AG04449 (cell line): ENCODE measurements around the gene ADGRD2.

ENCODE experiments used
- CTCF ChIA-PET: fragments of 350-600 bp; formaldehyde crosslinking; extraction: SDS; loops from one replicate; lab custom pipeline; 2021; ENCODE audit warnings: antibody characterized with exemption; lab: Yijun Ruan, JAX
- POLR2A ChIA-PET: fragments of 400-600, 350-600 bp; formaldehyde crosslinking; extraction: SDS; loops from one replicate; lab custom pipeline; 2020; ENCODE audit warnings: antibody characterized with exemption, inconsistent platforms; lab: Yijun Ruan, JAX
- DNase-seq: peaks from one replicate; pipeline ENCODE4 v3.0.0-alpha.2; 2010; ENCODE audit warnings: low read depth, low spot score
- H3K4me3 ChIP-seq: 2 replicates; pipeline ENCODE4 v1.5.1; 2011; ENCODE audit warnings: low read depth, mild to moderate bottlenecking, control low read depth, low read length
- CTCF ChIP-seq: IDR thresholded peaks from one replicate; pipeline ENCODE4 v1.5.1; 2011; ENCODE audit warnings: mild to moderate bottlenecking, moderate library complexity, low read length, control low read depth, inconsistent platforms; ENCODE audit not compliant: insufficient read depth; ENCODE audit errors: missing control alignments

ADGRD2 gene

GRCh38 chr9:124428751-124429529 lies 21.3 kb upstream of the ADGRD2 start:
- CTCF ChIA-PET, result interaction anchor here (1.1 to 4.4 kb wide), 2 partner anchors 10 to 107 kb away, joined by 4 to 39 read pairs; no protein-coding TSS in a partner anchor
- TF ChIP-seq CTCF, result no peak
- no peak overlapping the region for H3K4me3 ChIP-seq
- POLR2A ChIA-PET, result no interaction called here
- no peak for DNase-seq

- ChIA-PET CTCF (interaction anchor here (1.1 to 4.4 kb wide), 3 partner anchors 10 to 106 kb away, joined by 4 to 39 read pairs (median 5); no protein-coding TSS in a partner anchor), POLR2A (no interaction called here)
- TF ChIP-seq CTCF, result no peak
- DNase-seq, result no peak
- no peak overlapping the region for H3K4me3 ChIP-seq
Measured at GRCh38 chr9:124429530-124429867, 20.8 kb upstream of the ADGRD2 start.

GRCh38 chr9:124436320-124436719 lies 13.9 kb upstream of the ADGRD2 start:
- TF ChIP-seq CTCF, result no peak
- no peak for DNase-seq
- H3K4me3 ChIP-seq, result no peak overlapping the region
- ChIA-PET POLR2A (no interaction called here), CTCF (interaction anchor here (0.6 to 9.5 kb wide), 2 partner anchors 18 to 35 kb away, joined by 3 to 65 read pairs; partner anchors contain the start of gene PSMB7)

GRCh38 chr9:124437086-124437485 lies 13.2 kb upstream of the ADGRD2 start:
- no peak for TF ChIP-seq CTCF
- POLR2A ChIA-PET, result no interaction called here
- CTCF ChIA-PET, result interaction anchor here (0.7 to 9.5 kb wide), 2 partner anchors 18 to 22 kb away, joined by 3 to 65 read pairs; partner anchors contain the start of gene PSMB7

GRCh38 chr9:124438091-124438490 lies 12.2 kb upstream of the ADGRD2 start:
- no peak for TF ChIP-seq CTCF
- H3K4me3 ChIP-seq, result no peak overlapping the region
- ChIA-PET POLR2A (no interaction called here), CTCF (interaction anchor here (9.5 kb wide), 1 partner anchor 19 kb away, joined by 65 read pairs; the partner anchor contains the start of gene PSMB7)
- DNase-seq, result no peak

More at GRCh38 chr9:124437086-124437485, 13.2 kb upstream of the ADGRD2 start:
- H3K4me3 ChIP-seq, result no peak overlapping the region
- no peak for DNase-seq

- TF ChIP-seq CTCF, result no peak
- no peak for DNase-seq
- no peak overlapping the region for H3K4me3 ChIP-seq
- ChIA-PET CTCF (interaction anchor here (9.5 kb wide), 1 partner anchor 20 kb away, joined by 65 read pairs; the partner anchor contains the start of gene PSMB7), POLR2A (no interaction called here)
Measured at GRCh38 chr9:124439086-124439485, 11.2 kb upstream of the ADGRD2 start.
